ENCODE results near the gene GP1BA.

DNA sequence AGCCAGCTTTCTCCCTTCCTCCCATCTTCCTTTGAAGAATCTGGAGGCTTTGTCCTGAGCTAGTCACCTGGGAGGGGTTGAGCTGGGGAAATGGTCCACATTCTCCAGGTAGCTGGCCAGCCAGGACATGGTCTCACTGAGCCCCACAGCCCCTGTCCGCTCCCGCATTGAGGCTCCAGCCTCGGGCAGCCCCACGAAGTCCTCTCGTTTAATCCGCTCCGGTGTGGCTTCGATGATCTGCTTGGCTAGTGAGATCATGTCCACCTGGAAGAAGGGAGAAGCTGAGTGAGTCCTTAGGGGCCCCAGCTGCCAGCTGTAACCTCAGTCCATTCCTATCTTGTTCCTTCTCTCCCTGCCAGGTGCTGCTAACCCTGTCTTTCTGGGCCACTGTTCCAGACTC lies 38.2 kb downstream of the GP1BA start:
- TF ChIP-seq EZH2phosphoT487 (IDR thresholded peaks at IDR 0.05; ENCODE audit: borderline replicate concordance, low read length) (no peak), CTCF (IDR thresholded peaks at IDR 0.05; ENCODE audit: low read depth, low read length, poor library complexity, severe bottlenecking) (no peak)
